Neural progenitor cell (in vitro differentiated cells): ENCODE results near the gene PRDX5. TPM values are rescaled to one million over a fixed set of nuclear protein-coding genes. Genes with fewer than 3 reads are reported as not detected.

Experiments used
- DNase-seq: peaks from one replicate; pipeline ENCODE4 v3.0.0-alpha.2; 2016; ENCODE audit warnings: low spot score
- H2AFZ ChIP-seq: fragments of 200-600 bp; sonication (generic); replicated peaks from 2 replicates; pipeline ENCODE4 v1.6.1; 2016; ENCODE audit warnings: antibody characterized with exemption
- H3F3A ChIP-seq: fragments of 200-600 bp; sonication (generic); 2 replicates; pipeline ENCODE4 v1.6.1; 2016; ENCODE audit warnings: antibody characterized with exemption, low read depth
- H3K27ac ChIP-seq: fragments of 200-600 bp; sonication (generic); 2 replicates; pipeline ENCODE4 v1.5.1; 2016; ENCODE audit warnings: mild to moderate bottlenecking
- H3K27me3 ChIP-seq: fragments of 200-600 bp; sonication (generic); 2 replicates; pipeline ENCODE4 v1.6.1; 2016; ENCODE audit warnings: mild to moderate bottlenecking, moderate library complexity
- H3K36me3 ChIP-seq: fragments of 200-600 bp; sonication (generic); 2 replicates; pipeline ENCODE4 v1.5.1; 2016
- H3K4me1 ChIP-seq: fragments of 200-600 bp; sonication (generic); 2 replicates; pipeline ENCODE4 v1.6.1; 2016; ENCODE audit warnings: mixed run types
- H3K4me2 ChIP-seq: fragments of 200-600 bp; sonication (generic); 2 replicates; pipeline ENCODE4 v1.6.1; 2016
- H3K4me3 ChIP-seq: fragments of 200-600 bp; sonication (generic); 2 replicates; pipeline ENCODE4 v1.5.1; 2016
- H3K79me2 ChIP-seq: fragments of 200-600 bp; sonication (generic); 2 replicates; pipeline ENCODE4 v1.6.1; 2016; ENCODE audit warnings: low read depth
- H3K9ac ChIP-seq: fragments of 200-600 bp; sonication (generic); 2 replicates; pipeline ENCODE4 v1.6.1; 2016
- H3K9me3 ChIP-seq: fragments of 200-600 bp; sonication (generic); 2 replicates; pipeline ENCODE4 v1.5.1; 2016; ENCODE audit warnings: low read depth
- H4K20me1 ChIP-seq: fragments of 200-600 bp; sonication (generic); 2 replicates; pipeline ENCODE4 v1.6.1; 2016; ENCODE audit warnings: low read depth
- H3K27ac Mint-ChIP-seq: 3 replicates; pipeline ENCODE4 v1.8.0; 2021; ENCODE audit warnings: mixed read lengths
- H3K27me3 Mint-ChIP-seq: 2 replicates; pipeline ENCODE4 v1.8.0; 2022; ENCODE audit warnings: low read depth, mild to moderate bottlenecking, inconsistent platforms, moderate library complexity, mixed read lengths; ENCODE audit not compliant: insufficient read depth
- H3K36me3 Mint-ChIP-seq: 3 replicates; pipeline ENCODE4 v1.8.0; 2021; ENCODE audit warnings: mixed read lengths
- H3K4me1 Mint-ChIP-seq: 3 replicates; pipeline ENCODE4 v1.8.0; 2021; ENCODE audit warnings: mixed read lengths
- H3K4me3 Mint-ChIP-seq: 3 replicates; pipeline ENCODE4 v1.8.0; 2021; ENCODE audit warnings: mild to moderate bottlenecking, moderate library complexity, mixed read lengths
- H3K9me3 Mint-ChIP-seq: 3 replicates; pipeline ENCODE4 v1.8.0; 2020; ENCODE audit warnings: mixed read lengths
- EZH2 ChIP-seq: fragments of 200-600 bp; sonication (generic); IDR thresholded peaks from 2 replicates; pipeline ENCODE4 v1.6.1; 2017; ENCODE audit warnings: antibody characterized with exemption, mild to moderate bottlenecking, moderate library complexity
- EZH2phosphoT487 ChIP-seq: fragments of 200-600 bp; sonication (generic); IDR thresholded peaks from 2 replicates; pipeline ENCODE4 v1.6.1; 2017; ENCODE audit warnings: antibody characterized with exemption
- total RNA-seq: library from RNA; depleted of rRNA; stranded (reverse); fragments of >200 nt; gene quantifications from 2 replicates; pipeline ENCODE4 v1.2.3, GENCODE V29; 2015; ENCODE audit warnings: low replicate concordance
- TF ChIP-seq, protein P1 (sequence below): fragments of 200-600 bp; sonication (generic); IDR thresholded peaks from 2 replicates; pipeline ENCODE4 v1.5.1; 2017; ENCODE audit warnings: antibody characterized with exemption, mild to moderate bottlenecking

The PRDX5 gene
- total RNA-seq, 1 donor from 2014 or later, result 111 TPM

DNA sequence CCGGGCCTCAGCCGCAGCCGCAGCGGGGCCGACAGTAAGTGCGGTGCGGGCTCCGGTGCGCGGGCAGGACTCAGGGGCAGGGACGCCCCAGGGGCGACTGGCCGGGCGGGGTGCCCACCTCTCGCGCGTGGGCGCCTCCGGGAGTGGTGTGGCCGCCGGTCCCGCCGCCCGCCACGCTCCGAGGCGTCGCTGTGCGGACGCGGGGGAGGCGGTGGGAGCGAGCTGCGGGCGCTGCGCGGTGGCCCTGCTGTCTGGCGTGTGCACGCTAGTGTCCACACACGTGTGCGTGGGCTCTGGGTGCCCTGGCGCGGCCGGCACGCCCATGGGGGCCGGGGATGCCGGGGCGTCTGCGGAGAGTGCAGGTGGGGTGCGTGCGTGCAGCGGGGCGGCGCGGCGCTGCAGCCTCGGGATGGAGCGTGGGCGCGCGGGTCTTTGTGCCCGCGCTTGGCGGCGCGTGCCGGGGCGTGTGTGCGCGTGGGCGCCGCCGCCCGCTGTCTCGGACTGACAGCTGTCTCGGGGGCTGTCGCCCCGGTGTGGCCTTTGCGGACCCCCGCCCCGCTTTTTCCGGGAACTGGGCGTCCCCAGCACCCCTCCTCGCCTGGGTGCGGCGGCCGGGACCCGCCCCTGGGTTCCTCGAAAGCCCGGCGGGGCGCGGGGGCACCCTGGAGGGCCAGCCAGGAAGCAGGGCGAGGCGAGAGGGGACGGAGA lies 26.0 kb upstream of the PRDX5 start:
- H3K9ac ChIP-seq, result no peak overlapping the region
- H4K20me1 ChIP-seq, result peaks cover 31% of the 10 kb centered on the region
- no peaks in the 10 kb centered on the region for H3K9me3 ChIP-seq
- Mint-ChIP-seq H3K36me3 (peaks cover 4% of the 10 kb centered on the region), H3K4me1 (peaks cover 9% of the 10 kb centered on the region), H3K27ac (no peak overlapping the region), H3K4me3 (no peak overlapping the region), H3K9me3 (peaks cover 2% of the 10 kb centered on the region), H3K27me3 (peaks cover 62% of the 10 kb centered on the region)
- peak overlapping the region; percentile 85 for H3K4me2 ChIP-seq
- no peak for DNase-seq
- H2AFZ ChIP-seq, result no peak overlapping the region
- H3F3A ChIP-seq, result no peaks in the 10 kb centered on the region
- H3K36me3 ChIP-seq, result no peaks in the 10 kb centered on the region
- H3K79me2 ChIP-seq, result no peaks in the 10 kb centered on the region
- TF ChIP-seq, protein P1, sequence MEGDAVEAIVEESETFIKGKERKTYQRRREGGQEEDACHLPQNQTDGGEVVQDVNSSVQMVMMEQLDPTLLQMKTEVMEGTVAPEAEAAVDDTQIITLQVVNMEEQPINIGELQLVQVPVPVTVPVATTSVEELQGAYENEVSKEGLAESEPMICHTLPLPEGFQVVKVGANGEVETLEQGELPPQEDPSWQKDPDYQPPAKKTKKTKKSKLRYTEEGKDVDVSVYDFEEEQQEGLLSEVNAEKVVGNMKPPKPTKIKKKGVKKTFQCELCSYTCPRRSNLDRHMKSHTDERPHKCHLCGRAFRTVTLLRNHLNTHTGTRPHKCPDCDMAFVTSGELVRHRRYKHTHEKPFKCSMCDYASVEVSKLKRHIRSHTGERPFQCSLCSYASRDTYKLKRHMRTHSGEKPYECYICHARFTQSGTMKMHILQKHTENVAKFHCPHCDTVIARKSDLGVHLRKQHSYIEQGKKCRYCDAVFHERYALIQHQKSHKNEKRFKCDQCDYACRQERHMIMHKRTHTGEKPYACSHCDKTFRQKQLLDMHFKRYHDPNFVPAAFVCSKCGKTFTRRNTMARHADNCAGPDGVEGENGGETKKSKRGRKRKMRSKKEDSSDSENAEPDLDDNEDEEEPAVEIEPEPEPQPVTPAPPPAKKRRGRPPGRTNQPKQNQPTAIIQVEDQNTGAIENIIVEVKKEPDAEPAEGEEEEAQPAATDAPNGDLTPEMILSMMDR, result no peak
- peak; percentile 92 for TF ChIP-seq EZH2
- TF ChIP-seq EZH2phosphoT487, result peak; percentile 83
- H3K4me1 ChIP-seq, result peaks cover 9% of the 10 kb centered on the region
- no peak overlapping the region for H3K27ac ChIP-seq
- H3K27me3 ChIP-seq, result peaks cover 85% of the 10 kb centered on the region
- H3K4me3 ChIP-seq, result peak overlapping the region; percentile 44

DNA sequence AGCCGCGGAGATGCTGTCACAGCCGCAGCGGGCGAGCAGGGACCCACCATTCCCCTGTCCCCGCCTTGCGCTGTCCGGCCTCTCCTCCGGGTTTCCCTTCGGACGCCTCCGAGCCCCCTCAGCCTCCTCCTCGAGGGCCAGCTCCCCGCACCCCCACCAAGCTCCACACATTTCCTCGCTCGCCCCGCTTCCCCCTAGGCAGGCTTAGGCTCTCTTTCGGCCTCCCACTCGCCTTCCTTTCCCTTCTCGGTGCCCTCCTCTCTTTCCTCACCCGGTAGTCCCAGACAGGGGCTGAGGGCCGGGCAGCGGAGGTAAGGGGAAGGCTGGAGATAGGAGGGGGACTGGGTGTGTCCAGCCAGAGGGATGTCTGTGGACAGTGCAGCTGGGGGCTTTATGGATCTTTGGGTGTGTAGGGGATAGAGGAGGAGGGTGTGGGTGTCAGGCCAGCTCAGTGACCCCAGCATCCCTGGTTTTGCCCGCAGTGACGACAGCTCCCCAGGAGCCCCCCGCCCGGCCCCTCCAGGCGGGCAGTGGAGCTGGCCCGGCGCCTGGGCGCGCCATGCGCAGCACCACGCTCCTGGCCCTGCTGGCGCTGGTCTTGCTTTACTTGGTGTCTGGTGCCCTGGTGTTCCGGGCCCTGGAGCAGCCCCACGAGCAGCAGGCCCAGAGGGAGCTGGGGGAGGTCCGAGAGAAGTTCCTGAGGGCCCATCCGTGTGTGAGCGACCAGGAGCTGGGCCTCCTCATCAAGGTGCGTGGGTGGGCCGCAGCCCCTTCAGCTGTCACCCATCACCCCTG lies 25.3 kb upstream of the PRDX5 start:
- Mint-ChIP-seq H3K4me3 (peak overlapping the region; percentile 64), H3K27ac (no peak overlapping the region), H3K27me3 (peaks cover 68% of the 10 kb centered on the region), H3K36me3 (peaks cover 4% of the 10 kb centered on the region), H3K4me1 (peaks cover 10% of the 10 kb centered on the region), H3K9me3 (peaks cover 2% of the 10 kb centered on the region)
- Histone ChIP-seq H3K27ac (no peak overlapping the region), H3K36me3 (no peaks in the 10 kb centered on the region), H3K9me3 (no peaks in the 10 kb centered on the region), H4K20me1 (peaks cover 33% of the 10 kb centered on the region), H2AFZ (no peak overlapping the region), H3K9ac (no peak overlapping the region), H3K4me1 (peaks cover 9% of the 10 kb centered on the region), H3K4me2 (peak overlapping the region; percentile 85), H3F3A (no peaks in the 10 kb centered on the region), H3K79me2 (no peaks in the 10 kb centered on the region), H3K4me3 (peak overlapping the region; percentile 44), H3K27me3 (peaks cover 92% of the 10 kb centered on the region)
- DNase-seq, result peak; percentile 42
- peak; percentile 96 for TF ChIP-seq EZH2phosphoT487
- peak; percentile 86 for TF ChIP-seq EZH2
- TF ChIP-seq, protein P1, result no peak

DNA sequence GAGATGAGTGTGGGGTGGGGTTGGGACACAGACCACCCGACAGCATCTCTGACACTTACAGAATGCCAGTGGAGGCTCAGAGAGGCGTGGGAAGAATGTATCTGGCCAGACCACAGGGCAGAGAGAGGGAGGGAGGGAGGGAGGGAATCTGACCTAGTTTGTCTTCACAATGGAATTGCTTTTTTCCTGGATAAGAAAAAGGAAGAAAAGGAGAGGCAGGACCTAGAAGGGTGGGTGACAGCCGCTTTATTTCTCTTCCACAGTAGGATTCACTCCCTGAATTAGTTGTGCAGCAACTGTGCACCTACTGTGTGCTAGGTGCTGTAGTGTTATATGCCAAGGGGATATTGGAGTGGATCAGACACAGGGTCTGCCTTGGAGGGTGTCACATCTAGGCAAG lies 23.1 kb upstream of the PRDX5 start:
- H3K27ac Mint-ChIP-seq, result no peak overlapping the region
- H3K4me3 Mint-ChIP-seq, result no peak overlapping the region
- H3K4me2 ChIP-seq, result no peak overlapping the region
- peaks cover 2% of the 10 kb centered on the region for H3K9me3 Mint-ChIP-seq
- peaks cover 4% of the 10 kb centered on the region for H3K36me3 Mint-ChIP-seq
- peaks cover 13% of the 10 kb centered on the region for H3K4me1 Mint-ChIP-seq
- H3K36me3 ChIP-seq, result no peaks in the 10 kb centered on the region
- H2AFZ ChIP-seq, result no peak overlapping the region
- H3K27me3 Mint-ChIP-seq, result peaks cover 79% of the 10 kb centered on the region
- H3K4me1 ChIP-seq, result peaks cover 17% of the 10 kb centered on the region
- no peak for TF ChIP-seq EZH2
- TF ChIP-seq, protein P1, result no peak
- no peak for TF ChIP-seq EZH2phosphoT487
- no peak overlapping the region for H3K9ac ChIP-seq
- peaks cover 8% of the 10 kb centered on the region for H3F3A ChIP-seq
- H3K27ac ChIP-seq, result no peak overlapping the region
- DNase-seq, result peak; percentile 20
- no peak overlapping the region for H3K4me3 ChIP-seq
- H4K20me1 ChIP-seq, result peaks cover 50% of the 10 kb centered on the region
- no peaks in the 10 kb centered on the region for H3K9me3 ChIP-seq
- peaks cover 100% of the 10 kb centered on the region for H3K27me3 ChIP-seq
- H3K79me2 ChIP-seq, result no peaks in the 10 kb centered on the region
